PFSK-1 (cell line): ENCODE measurements around the gene HPCA.

ENCODE experiments used
- FOXP2 ChIP-seq: optimal IDR thresholded peaks from 2 replicates; pipeline ENCODE3; 2011; ENCODE audit warnings: borderline replicate concordance, control low read depth, inconsistent platforms; ENCODE audit not compliant: insufficient read depth; ENCODE audit errors: extremely low read length, extremely low read depth
- POLR2AphosphoS5 ChIP-seq: IDR thresholded peaks from 2 replicates; pipeline ENCODE4 v1.6.1; 2012; ENCODE audit warnings: low read depth, mild to moderate bottlenecking, control low read depth, low read length, moderate library complexity
- SIN3A ChIP-seq: IDR thresholded peaks from 2 replicates; pipeline ENCODE4 v1.6.1; 2012; ENCODE audit warnings: mild to moderate bottlenecking, low read length, moderate library complexity, borderline replicate concordance; ENCODE audit not compliant: insufficient read depth
- TAF1 ChIP-seq: IDR thresholded peaks from 2 replicates; pipeline ENCODE4 v1.6.1; 2012; ENCODE audit warnings: low read length, control low read depth, borderline replicate concordance; ENCODE audit not compliant: insufficient read depth
- TF ChIP-seq, protein P1 (sequence below), 2 experiments: IDR thresholded peaks; 2 replicates each; pipeline versions ENCODE4 v1.6.1 to v1.8.0; 2011 to 2012; ENCODE audit warnings: low read depth in 2 of 2, low read length in 2 of 2, control low read depth in 1 of 2, inconsistent platforms in 1 of 2, mild to moderate bottlenecking in 1 of 2, moderate library complexity in 1 of 2; ENCODE audit not compliant: insufficient read depth in 1 of 2

DNA sequence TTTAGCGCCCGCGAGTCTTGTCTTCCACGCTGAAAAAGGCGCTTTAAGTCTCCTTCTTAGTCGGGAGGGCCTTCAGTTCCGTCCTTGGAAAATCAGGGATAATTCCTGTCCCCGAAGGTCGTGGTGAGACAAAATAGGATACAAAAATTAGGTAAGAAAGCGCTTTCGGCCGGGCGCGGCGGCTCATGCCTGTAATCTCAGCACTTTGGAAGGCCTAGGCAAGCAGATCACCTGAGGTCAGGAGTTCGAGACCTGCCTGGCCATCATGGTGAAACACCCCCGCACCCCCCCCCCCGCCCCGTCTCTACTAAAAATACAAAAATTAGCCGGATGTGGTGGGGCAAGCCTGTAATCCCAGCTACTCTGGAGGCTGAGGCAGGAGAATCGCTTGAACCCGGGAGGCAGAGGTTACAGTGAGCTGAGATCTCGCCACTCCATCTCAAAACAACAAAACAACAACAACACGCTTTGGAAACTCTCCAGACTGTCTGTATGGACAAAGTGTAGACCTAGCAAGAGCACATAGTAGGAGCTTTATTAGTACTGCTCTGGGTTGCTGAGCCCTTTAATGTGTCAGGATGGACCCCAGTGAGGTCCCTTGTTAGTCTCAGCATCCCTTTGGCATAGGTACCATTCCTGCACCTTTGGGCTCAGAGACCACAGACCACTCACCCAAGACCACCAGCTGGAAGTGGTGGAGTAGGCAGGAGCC lies 15.7 kb downstream of the HPCA start:
- no peak for TF ChIP-seq SIN3A
- TF ChIP-seq TAF1: no peak
- no peak for TF ChIP-seq POLR2AphosphoS5
- TF ChIP-seq, protein P1, sequence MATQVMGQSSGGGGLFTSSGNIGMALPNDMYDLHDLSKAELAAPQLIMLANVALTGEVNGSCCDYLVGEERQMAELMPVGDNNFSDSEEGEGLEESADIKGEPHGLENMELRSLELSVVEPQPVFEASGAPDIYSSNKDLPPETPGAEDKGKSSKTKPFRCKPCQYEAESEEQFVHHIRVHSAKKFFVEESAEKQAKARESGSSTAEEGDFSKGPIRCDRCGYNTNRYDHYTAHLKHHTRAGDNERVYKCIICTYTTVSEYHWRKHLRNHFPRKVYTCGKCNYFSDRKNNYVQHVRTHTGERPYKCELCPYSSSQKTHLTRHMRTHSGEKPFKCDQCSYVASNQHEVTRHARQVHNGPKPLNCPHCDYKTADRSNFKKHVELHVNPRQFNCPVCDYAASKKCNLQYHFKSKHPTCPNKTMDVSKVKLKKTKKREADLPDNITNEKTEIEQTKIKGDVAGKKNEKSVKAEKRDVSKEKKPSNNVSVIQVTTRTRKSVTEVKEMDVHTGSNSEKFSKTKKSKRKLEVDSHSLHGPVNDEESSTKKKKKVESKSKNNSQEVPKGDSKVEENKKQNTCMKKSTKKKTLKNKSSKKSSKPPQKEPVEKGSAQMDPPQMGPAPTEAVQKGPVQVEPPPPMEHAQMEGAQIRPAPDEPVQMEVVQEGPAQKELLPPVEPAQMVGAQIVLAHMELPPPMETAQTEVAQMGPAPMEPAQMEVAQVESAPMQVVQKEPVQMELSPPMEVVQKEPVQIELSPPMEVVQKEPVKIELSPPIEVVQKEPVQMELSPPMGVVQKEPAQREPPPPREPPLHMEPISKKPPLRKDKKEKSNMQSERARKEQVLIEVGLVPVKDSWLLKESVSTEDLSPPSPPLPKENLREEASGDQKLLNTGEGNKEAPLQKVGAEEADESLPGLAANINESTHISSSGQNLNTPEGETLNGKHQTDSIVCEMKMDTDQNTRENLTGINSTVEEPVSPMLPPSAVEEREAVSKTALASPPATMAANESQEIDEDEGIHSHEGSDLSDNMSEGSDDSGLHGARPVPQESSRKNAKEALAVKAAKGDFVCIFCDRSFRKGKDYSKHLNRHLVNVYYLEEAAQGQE (IDR thresholded peaks at IDR 0.05; ENCODE audit: insufficient read depth in 1 of 2, low read depth in 2 of 2, low read length in 2 of 2): no peak
- no peak for TF ChIP-seq FOXP2
